Caco-2 (cell line): ENCODE measurements around the gene ZNF277. TPM values are rescaled to one million over a fixed set of nuclear protein-coding genes. Genes with fewer than 3 reads are reported as not detected.

Source experiments
- BruUV-seq: library from RNA; stranded (reverse); fragments of 400-500 nt; replicated peaks from 2 replicates; lab custom pipeline; 2021; lab: Mats Ljungman, UMichigan
- CTCF ChIA-PET: fragments of 300-600 bp; sonication (Branson Sonifier 250); formaldehyde crosslinking; loops from one replicate; lab custom pipeline; 2022; ENCODE audit warnings: antibody characterized with exemption; lab: Charles Lee
- POLR2A ChIA-PET: fragments of 300-600 bp; sonication (Branson Sonifier 250); formaldehyde crosslinking; loops from one replicate; lab custom pipeline; 2022; ENCODE audit warnings: antibody characterized with exemption; lab: Charles Lee
- DNase-seq, 2 experiments: peaks; one replicate each; pipeline versions ENCODE4 v3.0.0 to v3.0.0-alpha.2; 2020 to 2022
- H3K27me3 ChIP-seq: replicated peaks from 2 replicates; pipeline ENCODE4 v1.6.0; 2011; ENCODE audit warnings: low read length; ENCODE audit not compliant: control insufficient read depth, insufficient read depth
- H3K36me3 ChIP-seq: 2 replicates; pipeline ENCODE4 v1.5.1; 2011; ENCODE audit warnings: low read length; ENCODE audit not compliant: control insufficient read depth, insufficient read depth
- H3K4me1 ChIP-seq: fragments of 250-450 bp; sonication (Bioruptor Pico); 2 replicates; pipeline ENCODE4 v1.5.1; 2020; ENCODE audit warnings: mild to moderate bottlenecking
- H3K4me3 ChIP-seq: 2 replicates; pipeline ENCODE4 v1.5.1; 2011; ENCODE audit warnings: low read depth, mild to moderate bottlenecking, control low read depth, low read length
- H3K9me3 ChIP-seq: fragments of 250-450 bp; sonication (Bioruptor Pico); 2 replicates; pipeline ENCODE4 v1.5.1; 2020; ENCODE audit warnings: mild to moderate bottlenecking, moderate library complexity
- H3K27ac Mint-ChIP-seq: one replicate; pipeline ENCODE4 v1.8.0; 2022; ENCODE audit warnings: mixed read lengths; ENCODE audit not compliant: unreplicated experiment
- H3K27me3 Mint-ChIP-seq: one replicate; pipeline ENCODE4 v1.8.0; 2022; ENCODE audit warnings: mixed read lengths; ENCODE audit not compliant: insufficient read depth, unreplicated experiment
- H3K36me3 Mint-ChIP-seq: one replicate; pipeline ENCODE4 v1.8.0; 2022; ENCODE audit warnings: mild to moderate bottlenecking, mixed read lengths; ENCODE audit not compliant: insufficient read depth, unreplicated experiment
- H3K4me1 Mint-ChIP-seq: one replicate; pipeline ENCODE4 v1.8.0; 2022; ENCODE audit warnings: low read depth, mixed read lengths; ENCODE audit not compliant: unreplicated experiment
- H3K4me3 Mint-ChIP-seq: one replicate; pipeline ENCODE4 v1.8.0; 2022; ENCODE audit warnings: mild to moderate bottlenecking, moderate library complexity, mixed read lengths; ENCODE audit not compliant: unreplicated experiment
- H3K9me3 Mint-ChIP-seq: one replicate; pipeline ENCODE4 v1.8.0; 2022; ENCODE audit warnings: mixed read lengths; ENCODE audit not compliant: unreplicated experiment
- CTCF ChIP-seq, 2 experiments: fragments of 200-600 bp in 1 of 2; IDR thresholded peaks; 1 replicate in 1 of 2; 2 replicates in 1 of 2; pipeline versions ENCODE4 v1.5.1 to v1.8.0; 2011 to 2022; ENCODE audit warnings: antibody characterized with exemption in 1 of 2, control low read depth in 1 of 2, inconsistent platforms in 1 of 2, low read depth in 1 of 2, low read length in 1 of 2, mild to moderate bottlenecking in 1 of 2, moderate library complexity in 1 of 2; ENCODE audit not compliant: insufficient read depth in 1 of 2, severe bottlenecking in 1 of 2, unreplicated experiment in 1 of 2
- intact Hi-C: fragments of 100-400 bp; cut with micrococcal nuclease; formaldehyde crosslinking; loops from one replicate; pipeline ENCODE4 v1.10.0; 2022; ENCODE audit not compliant: unreplicated experiment
- total RNA-seq: library from RNA; stranded (reverse); gene quantifications from 2 replicates; pipeline ENCODE4 v1.2.3, GENCODE V29; 2022

The ZNF277 gene
- total RNA-seq, 1 experiment from 2014 or later: 22.8 TPM

GRCh38 chr7:112300072-112300471 lies 93.6 kb downstream of the ZNF277 start:
- H3K9me3 ChIP-seq: no peaks in the 10 kb centered on the region
- Mint-ChIP-seq H3K27ac (no peak overlapping the region), H3K27me3 (no peaks in the 10 kb centered on the region), H3K36me3 (peaks cover 11% of the 10 kb centered on the region), H3K9me3 (no peaks in the 10 kb centered on the region), H3K4me3 (no peak overlapping the region), H3K4me1 (no peaks in the 10 kb centered on the region)
- no peaks in the 10 kb centered on the region for H3K36me3 ChIP-seq
- H3K27me3 ChIP-seq: no peaks in the 10 kb centered on the region
- intact Hi-C loops: no loop called here
- TF ChIP-seq CTCF (IDR thresholded peaks at IDR 0.05; ENCODE audit: insufficient read depth in 1 of 2, low read depth in 1 of 2, low read length in 1 of 2, severe bottlenecking in 1 of 2, unreplicated experiment in 1 of 2): no peak
- H3K4me1 ChIP-seq: no peaks in the 10 kb centered on the region
- ChIA-PET POLR2A (no interaction called here), CTCF (no interaction called here)
- no TSS peak for BruUV-seq
- no peak overlapping the region for H3K4me3 ChIP-seq
- no peak for DNase-seq

GRCh38 chr7:112300831-112301407 lies 94.4 kb downstream of the ZNF277 start:
- ChIA-PET CTCF (no interaction called here), POLR2A (no interaction called here)
- Histone ChIP-seq H3K4me1 (no peaks in the 10 kb centered on the region), H3K4me3 (no peak overlapping the region), H3K27me3 (no peaks in the 10 kb centered on the region), H3K9me3 (no peaks in the 10 kb centered on the region), H3K36me3 (no peaks in the 10 kb centered on the region)
- intact Hi-C loops: no loop called here
- Mint-ChIP-seq H3K9me3 (no peaks in the 10 kb centered on the region), H3K36me3 (peaks cover 11% of the 10 kb centered on the region), H3K27me3 (no peaks in the 10 kb centered on the region), H3K4me3 (no peak overlapping the region), H3K4me1 (no peaks in the 10 kb centered on the region), H3K27ac (no peak overlapping the region)
- BruUV-seq: no TSS peak
- no peak for DNase-seq
- TF ChIP-seq CTCF (IDR thresholded peaks at IDR 0.05; ENCODE audit: insufficient read depth in 1 of 2, low read depth in 1 of 2, low read length in 1 of 2, severe bottlenecking in 1 of 2, unreplicated experiment in 1 of 2): no peak

- intact Hi-C loops: no loop called here
Measured at GRCh38 chr7:112302566-112302965, 96.1 kb downstream of the ZNF277 start.

More at GRCh38 chr7:112302566-112302965, 96.1 kb downstream of the ZNF277 start:
- no peak for TF ChIP-seq CTCF (IDR thresholded peaks at IDR 0.05; ENCODE audit: insufficient read depth in 1 of 2, low read depth in 1 of 2, low read length in 1 of 2, severe bottlenecking in 1 of 2, unreplicated experiment in 1 of 2)
- no peaks in the 10 kb centered on the region for H3K36me3 ChIP-seq
- H3K27ac Mint-ChIP-seq: no peak overlapping the region
- H3K4me1 Mint-ChIP-seq: no peaks in the 10 kb centered on the region
- H3K4me3 ChIP-seq: no peak overlapping the region
- no peak overlapping the region for H3K4me3 Mint-ChIP-seq
- H3K36me3 Mint-ChIP-seq: peaks cover 11% of the 10 kb centered on the region
- no peak for DNase-seq
- CTCF ChIA-PET: no interaction called here
- H3K9me3 Mint-ChIP-seq: no peaks in the 10 kb centered on the region
- no peaks in the 10 kb centered on the region for H3K27me3 Mint-ChIP-seq
- H3K27me3 ChIP-seq: no peaks in the 10 kb centered on the region
- H3K9me3 ChIP-seq: no peaks in the 10 kb centered on the region
- POLR2A ChIA-PET: no interaction called here
- no TSS peak for BruUV-seq
- H3K4me1 ChIP-seq: no peaks in the 10 kb centered on the region
